NB4 (cell line): ENCODE data around the gene PIP5K1B.

Experiments used
- DNase-seq: peaks from one replicate; pipeline ENCODE4 v3.0.0; 2010; ENCODE audit warnings: low read depth
- H3K4me3 ChIP-seq: one replicate; pipeline ENCODE4 v1.5.1; 2011; ENCODE audit warnings: mild to moderate bottlenecking, low read depth, low read length, moderate library complexity
- CTCF ChIP-seq: IDR thresholded peaks from one replicate; pipeline ENCODE4 v1.5.1; 2012; ENCODE audit warnings: low read depth, low read length
- MYC ChIP-seq: IDR thresholded peaks from 2 replicates; pipeline ENCODE4 v1.6.1; 2011; ENCODE audit warnings: low read depth, low read length
- POLR2A ChIP-seq: IDR thresholded peaks from 2 replicates; pipeline ENCODE4 v1.6.1; 2011; ENCODE audit warnings: mild to moderate bottlenecking; ENCODE audit not compliant: insufficient read length; ENCODE audit errors: extremely low read depth
- TF ChIP-seq, protein P1 (sequence below): IDR thresholded peaks from 2 replicates; pipeline ENCODE4 v1.6.1; 2011; ENCODE audit warnings: low read depth, low read length

The PIP5K1B gene

DNA sequence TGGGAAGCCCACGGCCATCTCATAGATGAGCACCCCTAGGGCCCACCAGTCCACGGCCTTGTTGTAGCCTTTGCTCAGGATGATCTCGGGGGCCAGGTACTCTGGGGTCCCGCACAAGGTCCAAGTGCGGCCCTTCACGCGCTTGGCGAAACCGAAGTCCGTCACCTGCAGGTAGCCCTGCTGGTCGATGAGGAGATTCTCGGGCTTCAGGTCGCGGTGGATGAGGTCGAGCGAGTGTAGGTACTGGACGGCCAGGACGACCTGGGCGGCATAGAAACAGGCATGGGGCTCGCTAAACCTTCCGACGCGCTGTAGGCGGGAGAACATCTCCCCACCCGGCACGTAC lies 308.3 kb downstream of the PIP5K1B start:
- DNase-seq, result no peak
- TF ChIP-seq CTCF (no peak), MYC (no peak), POLR2A (no peak)
- TF ChIP-seq, protein P1, sequence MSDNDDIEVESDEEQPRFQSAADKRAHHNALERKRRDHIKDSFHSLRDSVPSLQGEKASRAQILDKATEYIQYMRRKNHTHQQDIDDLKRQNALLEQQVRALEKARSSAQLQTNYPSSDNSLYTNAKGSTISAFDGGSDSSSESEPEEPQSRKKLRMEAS, result no peak
- no peak overlapping the region for H3K4me3 ChIP-seq

- TF ChIP-seq, protein P1, result no peak
- TF ChIP-seq POLR2A (no peak), CTCF (no peak)
- no peak within 1 kb of the TSS for H3K4me3 ChIP-seq
Measured at GRCh38 chr9:69014013-69014412, 309.0 kb downstream of the PIP5K1B start, which contains the start of gene PRKACG. TSS of gene PRKACG (minus strand) at chr9:69014113. CDS start at chr9:69014092, 21 bp downstream.

GRCh38 chr9:69016191-69017096 lies 311.4 kb downstream of the PIP5K1B start:
- TF ChIP-seq MYC, result no peak
- no peak for TF ChIP-seq CTCF
- TF ChIP-seq, protein P1, result no peak
- TF ChIP-seq POLR2A, result no peak
- H3K4me3 ChIP-seq, result no peak overlapping the region
- DNase-seq, result no peak

More at GRCh38 chr9:69014013-69014412, 309.0 kb downstream of the PIP5K1B start, which contains the start of gene PRKACG:
- DNase-seq, result no peak

- no peak for DNase-seq
- TF ChIP-seq MYC (no peak), POLR2A (no peak), CTCF (no peak)
- TF ChIP-seq, protein P1, result no peak
- no peak overlapping the region for H3K4me3 ChIP-seq
Measured at GRCh38 chr9:69018737-69019136, 313.7 kb downstream of the PIP5K1B start.

GRCh38 chr9:69019808-69020207 lies 314.8 kb downstream of the PIP5K1B start:
- no peak for TF ChIP-seq MYC
- TF ChIP-seq CTCF, result no peak
- no peak for TF ChIP-seq POLR2A
- TF ChIP-seq, protein P1, result no peak
- H3K4me3 ChIP-seq, result no peak overlapping the region
- no peak for DNase-seq
